Medulla oblongata (tissue), 1 donor: ENCODE results near the gene ACOT4.
"Not testable (repeated sequence)": the region's sequence is repeated elsewhere in the genome, so short reads cannot be mapped to it uniquely, and the experiment has no call there.

ENCODE experiments used
- DNase-seq: peaks from one replicate; pipeline ENCODE4 v3.0.0-alpha.2; 2015; ENCODE audit errors: extremely low spot score

Gene ACOT4

DNA sequence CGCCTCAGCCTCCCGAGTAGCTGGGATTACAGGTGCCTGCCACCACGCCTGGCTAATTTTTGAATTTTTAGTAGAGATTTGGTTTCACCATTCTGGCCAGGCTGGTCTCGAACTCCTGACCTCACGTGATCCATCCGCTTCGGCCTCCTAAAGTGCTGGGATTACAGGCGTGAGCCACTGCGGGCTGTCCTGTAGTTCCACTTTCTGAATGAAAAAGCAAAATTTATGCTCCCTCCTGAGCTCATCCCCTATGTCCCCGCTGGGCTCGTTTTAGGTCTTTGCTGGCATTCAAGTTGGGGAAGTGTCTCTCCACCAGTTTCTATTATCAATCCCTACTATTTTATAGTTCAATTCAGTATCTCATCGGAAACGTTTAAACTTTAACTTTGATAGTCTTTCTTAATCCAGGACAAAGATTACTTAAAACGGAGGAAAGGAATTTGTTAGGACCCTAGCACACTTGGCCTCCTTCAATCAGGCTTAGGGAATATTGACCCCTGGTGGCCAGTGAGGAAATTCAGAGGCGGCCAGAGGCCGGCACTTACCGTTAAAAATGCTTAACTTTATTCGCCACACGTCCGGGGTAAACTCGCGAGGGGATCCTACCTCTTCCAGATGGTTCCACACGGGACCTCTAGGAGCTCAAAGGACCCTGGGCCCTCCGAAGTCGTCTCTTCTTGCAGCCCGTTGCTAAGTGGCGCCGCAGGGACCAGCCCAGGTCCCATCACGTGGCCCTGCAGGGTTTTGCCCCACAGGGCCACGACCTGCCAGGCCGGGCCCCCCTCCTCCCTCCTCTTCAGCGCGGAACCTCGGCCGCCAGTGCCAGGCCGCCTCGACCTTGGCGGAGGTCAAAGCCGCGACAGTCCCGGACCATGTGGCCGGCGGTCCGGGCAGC is 41.7 kb downstream of the ACOT4 start:
- peak; percentile 91 for DNase-seq

DNA sequence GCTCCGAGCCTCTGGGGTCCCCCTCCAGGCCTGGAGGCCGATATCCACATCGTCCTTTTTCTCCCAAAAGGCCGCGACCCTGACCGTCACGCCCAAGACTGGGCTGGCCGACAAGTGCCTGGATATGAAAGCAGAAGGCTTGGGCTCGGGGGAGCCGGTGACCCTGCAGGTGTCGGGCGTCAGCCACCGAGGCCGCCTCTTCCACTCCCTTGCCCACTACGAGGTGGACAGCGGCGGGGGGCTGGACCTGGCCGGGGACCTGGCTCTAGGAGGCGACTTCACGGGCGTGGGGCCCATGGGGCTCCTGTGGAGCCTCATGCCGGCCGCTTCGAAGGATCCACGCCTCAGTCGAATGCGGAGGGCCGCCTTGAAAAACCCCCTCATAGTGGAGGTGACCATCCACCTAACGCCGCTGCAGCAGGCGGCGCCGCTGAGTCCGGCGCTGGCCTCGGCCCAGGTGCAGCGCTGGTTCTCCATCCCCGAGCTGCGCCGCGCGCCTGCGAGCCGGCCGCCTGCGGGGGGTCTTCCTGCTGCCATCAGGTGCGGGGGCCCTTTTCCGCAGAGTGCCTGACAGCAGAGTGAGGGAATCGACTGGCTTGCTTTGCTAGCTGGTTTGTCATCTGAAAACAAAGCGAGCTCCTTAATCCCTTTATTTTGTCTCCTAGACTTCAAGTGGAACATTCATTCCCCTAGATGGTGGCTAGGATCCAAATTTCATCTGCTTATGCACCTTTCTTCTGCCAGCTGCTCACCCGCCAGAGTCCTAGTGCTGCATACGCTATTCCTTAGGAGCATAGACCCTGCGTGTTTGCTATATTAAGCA is 42.5 kb downstream of the ACOT4 start:
- peak; percentile 26 for DNase-seq

DNA sequence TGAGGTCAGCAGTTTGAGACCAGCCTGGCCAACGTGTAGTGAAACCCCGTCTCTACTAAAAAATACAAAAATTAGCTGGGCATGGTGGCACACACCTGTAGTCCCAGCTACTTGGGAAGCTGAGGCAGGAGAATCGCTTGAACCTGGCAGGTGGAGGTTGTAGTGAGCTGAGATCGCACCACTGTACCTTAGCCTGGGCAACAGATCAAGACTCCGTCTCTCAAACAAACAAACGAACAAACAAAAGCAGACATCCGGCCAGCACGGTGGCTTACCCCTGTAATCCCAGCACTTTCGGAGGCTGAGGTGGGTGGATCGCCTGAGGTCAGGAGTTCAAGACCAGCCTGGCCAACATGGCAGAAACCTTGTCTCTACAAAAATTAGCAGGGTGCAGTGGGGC is 44.7 kb downstream of the ACOT4 start:
- DNase-seq: not testable (repeated sequence)

DNA sequence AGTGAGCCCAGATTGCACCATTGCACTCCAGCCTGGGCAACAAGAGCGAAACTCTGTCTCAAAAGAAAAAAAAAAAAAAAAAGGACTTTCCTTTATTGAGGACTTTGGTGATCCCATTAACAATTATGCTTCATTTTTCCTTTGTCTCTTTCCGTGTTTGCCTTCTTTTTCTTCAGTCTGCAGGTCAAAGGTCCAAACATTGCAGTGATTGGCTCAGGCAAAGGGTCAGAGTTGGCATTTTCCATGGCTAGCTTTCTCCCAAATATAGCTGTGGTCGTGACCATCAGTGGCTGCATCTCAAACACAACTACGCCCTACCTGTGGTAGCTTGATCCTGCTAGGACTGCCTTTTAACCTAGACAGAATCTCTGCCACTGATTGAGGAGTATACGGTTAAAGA is 46.2 kb downstream of the ACOT4 start:
- no peak for DNase-seq

DNA sequence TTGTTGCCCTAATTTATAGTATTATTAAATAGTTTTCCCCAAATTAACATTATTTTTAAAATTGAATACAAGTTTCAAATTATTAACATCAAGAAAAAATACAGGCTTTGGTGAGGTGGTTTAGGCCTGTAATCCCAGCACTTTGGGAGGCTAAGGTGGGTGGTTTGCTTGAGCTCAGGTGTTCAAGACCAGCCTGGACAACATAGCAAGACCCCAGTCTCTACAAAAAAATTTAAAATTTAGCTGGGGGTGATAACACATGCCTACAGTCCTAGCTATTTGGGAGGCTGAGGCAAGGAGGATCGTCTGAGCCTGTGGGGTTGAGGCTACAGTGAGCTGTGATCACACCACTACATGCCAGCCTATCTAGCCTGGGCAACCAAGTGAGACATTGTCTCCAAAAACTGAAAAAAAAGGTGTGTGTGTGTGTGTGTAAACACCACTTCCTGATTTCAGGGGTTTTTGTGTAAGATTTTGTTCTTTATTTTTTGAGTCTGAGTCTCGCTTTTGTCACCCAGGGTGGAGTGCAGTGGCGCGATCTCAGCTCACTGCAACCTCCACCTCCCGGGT is 49.2 kb downstream of the ACOT4 start:
- no peak for DNase-seq

DNA sequence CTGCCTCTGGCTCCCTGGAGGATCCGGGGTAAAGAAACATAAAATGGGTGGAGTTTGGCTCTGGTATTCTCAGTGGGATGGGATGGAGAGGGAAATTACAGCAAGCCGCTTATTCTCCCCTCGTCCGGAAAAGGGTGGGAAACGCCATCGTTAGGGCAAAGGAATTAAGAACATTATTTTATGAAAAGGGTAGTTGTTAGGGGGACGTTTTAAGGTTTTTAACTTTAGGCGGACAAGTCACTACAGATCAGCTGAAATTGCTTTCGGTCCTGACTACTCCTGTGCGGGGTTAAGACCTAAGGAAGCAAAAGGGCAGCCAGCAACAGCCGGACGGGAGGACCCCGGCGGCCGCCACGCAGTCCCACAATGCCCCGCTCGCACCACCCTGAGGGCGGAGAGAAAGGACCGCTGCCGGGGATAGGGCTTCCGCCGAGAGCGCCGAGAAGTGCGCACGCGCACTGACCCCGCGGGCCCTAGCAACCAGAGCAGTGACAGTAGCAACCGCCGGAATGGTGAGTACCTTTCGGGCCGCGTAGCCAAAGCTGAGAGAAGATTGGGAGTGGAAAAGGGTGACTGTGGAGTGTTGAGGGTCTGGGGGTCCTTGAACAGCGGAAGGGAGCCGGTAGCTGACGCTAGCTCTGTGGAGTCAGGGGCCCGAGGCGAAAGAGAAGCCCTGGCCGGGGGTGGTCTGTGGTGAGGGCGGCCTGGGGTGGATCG is 53.0 kb downstream of the ACOT4 start, which contains the start of gene DNAL1:
DNAL1 (plus strand) TSS at position 456 of the 717 bp plus-strand sequence; CDS start at position 510, 54 bp downstream.
- DNase-seq: peak; percentile 91

DNA sequence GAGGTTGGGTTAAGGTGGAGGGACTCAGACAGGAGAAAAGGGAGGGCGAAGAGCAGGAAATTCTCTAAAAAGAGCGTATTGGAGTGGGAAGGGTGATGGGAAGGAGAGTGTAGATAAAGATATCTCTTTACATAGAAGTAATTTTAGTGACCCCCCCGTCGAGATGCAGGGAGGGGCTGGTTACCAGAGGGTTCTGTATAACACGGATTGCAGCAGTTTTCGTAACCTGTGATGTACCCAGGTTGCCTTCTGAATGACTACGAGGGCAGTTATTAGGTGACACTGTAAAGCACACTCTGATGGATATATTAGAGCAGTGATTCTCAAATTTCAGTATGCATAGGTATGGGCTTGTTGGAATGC is 53.6 kb downstream of the ACOT4 start:
- no peak for DNase-seq
